ENCODE data around the gene ITGA1. TPM values are rescaled to one million over a fixed set of nuclear protein-coding genes. Genes with fewer than 3 reads are reported as not detected.

Gene ITGA1
- total and polyA plus RNA-seq, 4 donors: 17.8 to 152 (median 98.5) TPM

GRCh38 chr5:52834320-52834719 lies 46.6 kb downstream of the ITGA1 start:
- Histone ChIP-seq H3K27me3 (ENCODE audit: control insufficient read depth in 1 of 2, insufficient read depth in 2 of 2, low read length in 1 of 2) (no peaks in the 10 kb centered on the region), H3K4me1 (ENCODE audit: control insufficient read depth in 1 of 2, insufficient read depth in 2 of 2, low read length in 2 of 2) (peaks cover 3 to 12% of the 10 kb centered on the region in 2 donors), H3K9me3 (ENCODE audit: control insufficient read depth, low read length) (no peaks in the 10 kb centered on the region), H3K27ac (ENCODE audit: low read depth in 1 of 2, low read length in 2 of 2) (no peak overlapping the region), H3K36me3 (ENCODE audit: control insufficient read depth in 1 of 2, insufficient read depth in 2 of 2, low read length in 1 of 2) (no peaks in the 10 kb centered on the region), H3K4me3 (ENCODE audit: low read length in 2 of 2) (no peak overlapping the region)
- no peak for ATAC-seq (ENCODE audit: low FRiP score)
- DNase-seq: no peak
- intact Hi-C loops (cut with DNase I): no loop called here
- 87 to 89% methylated on average over 2 of the region's 2 CpGs for WGBS, 2 donors

- DNase-seq: peak in 1 of 2 donors; percentile 71
- no peaks in the 10 kb centered on the region for H3K27me3 ChIP-seq (ENCODE audit: control insufficient read depth in 1 of 2, insufficient read depth in 2 of 2, low read length in 1 of 2)
- peaks cover 1 to 5% of the 10 kb centered on the region in 2 donors for H3K4me1 ChIP-seq (ENCODE audit: control insufficient read depth in 1 of 2, insufficient read depth in 2 of 2, low read length in 2 of 2)
- intact Hi-C loops (cut with DNase I): loop anchor here in 1 of 2 donors (5.0 kb wide), 1 partner anchor 35 kb away; no protein-coding TSS in a partner anchor
- no peaks in the 10 kb centered on the region for H3K9me3 ChIP-seq (ENCODE audit: control insufficient read depth, low read length)
- H3K4me3 ChIP-seq (ENCODE audit: low read length in 2 of 2): peak overlapping the region in 1 of 2 donors; percentile 82
- 2 to 10% methylated on average over 7 of the region's 7 CpGs for WGBS, 2 donors
- ATAC-seq (ENCODE audit: low FRiP score): peak; percentile 78
- no peaks in the 10 kb centered on the region for H3K36me3 ChIP-seq (ENCODE audit: control insufficient read depth in 1 of 2, insufficient read depth in 2 of 2, low read length in 1 of 2)
- H3K27ac ChIP-seq (ENCODE audit: low read depth in 1 of 2, low read length in 2 of 2): peak overlapping the region; percentile 96 to 98
Observed at GRCh38 chr5:52837068-52837467, 49.4 kb downstream of the ITGA1 start.

- Histone ChIP-seq H3K4me1 (ENCODE audit: control insufficient read depth in 1 of 2, insufficient read depth in 2 of 2, low read length in 2 of 2) (peaks cover 1 to 3% of the 10 kb centered on the region in 2 donors), H3K27ac (ENCODE audit: low read depth in 1 of 2, low read length in 2 of 2) (peak overlapping the region in 1 of 2 donors; percentile 96), H3K9me3 (ENCODE audit: control insufficient read depth, low read length) (no peaks in the 10 kb centered on the region), H3K36me3 (ENCODE audit: control insufficient read depth in 1 of 2, insufficient read depth in 2 of 2, low read length in 1 of 2) (no peaks in the 10 kb centered on the region), H3K27me3 (ENCODE audit: control insufficient read depth in 1 of 2, insufficient read depth in 2 of 2, low read length in 1 of 2) (no peaks in the 10 kb centered on the region), H3K4me3 (ENCODE audit: low read length in 2 of 2) (peak overlapping the region in 1 of 2 donors; percentile 82)
- DNase-seq: no peak
- intact Hi-C loops (cut with DNase I): loop anchor here in 1 of 2 donors (5.0 kb wide), 1 partner anchor 35 kb away; no protein-coding TSS in a partner anchor
- 6 to 12% methylated on average over 2 of the region's 2 CpGs for WGBS, 2 donors
- ATAC-seq (ENCODE audit: low FRiP score): no peak
Observed at GRCh38 chr5:52837591-52838001, 49.9 kb downstream of the ITGA1 start.

- intact Hi-C loops (cut with DNase I): loop anchor here in 1 of 2 donors (5.0 kb wide), 1 partner anchor 36 kb away; no protein-coding TSS in a partner anchor
- peak in 1 of 2 donors; percentile 76 for DNase-seq
- Histone ChIP-seq H3K27me3 (ENCODE audit: control insufficient read depth in 1 of 2, insufficient read depth in 2 of 2, low read length in 1 of 2) (no peaks in the 10 kb centered on the region), H3K27ac (ENCODE audit: low read depth in 1 of 2, low read length in 2 of 2) (peak overlapping the region; percentile 82 to 95), H3K36me3 (ENCODE audit: control insufficient read depth in 1 of 2, insufficient read depth in 2 of 2, low read length in 1 of 2) (no peaks in the 10 kb centered on the region), H3K9me3 (ENCODE audit: control insufficient read depth, low read length) (no peaks in the 10 kb centered on the region), H3K4me1 (ENCODE audit: control insufficient read depth in 1 of 2, insufficient read depth in 2 of 2, low read length in 2 of 2) (peaks cover 1 to 3% of the 10 kb centered on the region in 2 donors), H3K4me3 (ENCODE audit: low read length in 2 of 2) (no peak overlapping the region)
- WGBS, 2 donors: 53 to 68% methylated on average over 7 of the region's 7 CpGs
- no peak for ATAC-seq (ENCODE audit: low FRiP score)
Observed at GRCh38 chr5:52838326-52839015, 50.8 kb downstream of the ITGA1 start.

- Histone ChIP-seq H3K4me3 (ENCODE audit: low read length in 2 of 2) (no peak overlapping the region), H3K36me3 (ENCODE audit: control insufficient read depth in 1 of 2, insufficient read depth in 2 of 2, low read length in 1 of 2) (no peaks in the 10 kb centered on the region), H3K27ac (ENCODE audit: low read depth in 1 of 2, low read length in 2 of 2) (no peak overlapping the region), H3K9me3 (ENCODE audit: control insufficient read depth, low read length) (no peaks in the 10 kb centered on the region), H3K4me1 (ENCODE audit: control insufficient read depth in 1 of 2, insufficient read depth in 2 of 2, low read length in 2 of 2) (peaks cover 1 to 3% of the 10 kb centered on the region in 2 donors), H3K27me3 (ENCODE audit: control insufficient read depth in 1 of 2, insufficient read depth in 2 of 2, low read length in 1 of 2) (no peaks in the 10 kb centered on the region)
- 97 to 99% methylated on average over 1 of the region's 1 CpG for WGBS, 2 donors
- no peak for ATAC-seq (ENCODE audit: low FRiP score)
- no peak for DNase-seq
- intact Hi-C loops (cut with DNase I): loop anchor here in 1 of 2 donors (5.0 kb wide), 1 partner anchor 37 kb away; no protein-coding TSS in a partner anchor
Observed at GRCh38 chr5:52839285-52839684, 51.6 kb downstream of the ITGA1 start.

GRCh38 chr5:52840277-52841050 lies 52.7 kb downstream of the ITGA1 start:
- Histone ChIP-seq H3K27me3 (ENCODE audit: control insufficient read depth in 1 of 2, insufficient read depth in 2 of 2, low read length in 1 of 2) (no peaks in the 10 kb centered on the region), H3K27ac (ENCODE audit: low read depth in 1 of 2, low read length in 2 of 2) (peak overlapping the region; percentile 43 to 94), H3K9me3 (ENCODE audit: control insufficient read depth, low read length) (no peaks in the 10 kb centered on the region), H3K4me1 (ENCODE audit: control insufficient read depth in 1 of 2, insufficient read depth in 2 of 2, low read length in 2 of 2) (peaks cover 1 to 8% of the 10 kb centered on the region in 2 donors), H3K36me3 (ENCODE audit: control insufficient read depth in 1 of 2, insufficient read depth in 2 of 2, low read length in 1 of 2) (no peaks in the 10 kb centered on the region), H3K4me3 (ENCODE audit: low read length in 2 of 2) (peak overlapping the region in 1 of 2 donors; percentile 56)
- DNase-seq (no peak), ATAC-seq (ENCODE audit: low FRiP score) (peak; percentile 56)
- 10% methylated on average over 8 of the region's 8 CpGs for WGBS, 2 donors
- intact Hi-C loops (cut with DNase I): loop anchor here in 1 of 2 donors (10.0 kb wide), 1 partner anchor 54 kb away; no protein-coding TSS in a partner anchor

- H3K4me1 ChIP-seq (ENCODE audit: control insufficient read depth in 1 of 2, insufficient read depth in 2 of 2, low read length in 2 of 2): peaks cover 1 to 9% of the 10 kb centered on the region in 2 donors
- no peaks in the 10 kb centered on the region for H3K9me3 ChIP-seq (ENCODE audit: control insufficient read depth, low read length)
- no peak for DNase-seq
- no peaks in the 10 kb centered on the region for H3K36me3 ChIP-seq (ENCODE audit: control insufficient read depth in 1 of 2, insufficient read depth in 2 of 2, low read length in 1 of 2)
- H3K4me3 ChIP-seq (ENCODE audit: low read length in 2 of 2): no peak overlapping the region
- intact Hi-C loops (cut with DNase I): loop anchor here in 1 of 2 donors (10.0 kb wide), 1 partner anchor 54 kb away; no protein-coding TSS in a partner anchor
- H3K27me3 ChIP-seq (ENCODE audit: control insufficient read depth in 1 of 2, insufficient read depth in 2 of 2, low read length in 1 of 2): no peaks in the 10 kb centered on the region
- H3K27ac ChIP-seq (ENCODE audit: low read depth in 1 of 2, low read length in 2 of 2): peak overlapping the region in 1 of 2 donors; percentile 43
- ATAC-seq (ENCODE audit: low FRiP score): no peak
Observed at GRCh38 chr5:52841114-52841513, 53.4 kb downstream of the ITGA1 start.

GRCh38 chr5:52842111-52842510 lies 54.4 kb downstream of the ITGA1 start:
- no peaks in the 10 kb centered on the region for H3K9me3 ChIP-seq (ENCODE audit: control insufficient read depth, low read length)
- H3K27ac ChIP-seq (ENCODE audit: low read depth in 1 of 2, low read length in 2 of 2): peak overlapping the region in 1 of 2 donors; percentile 36
- DNase-seq (no peak), ATAC-seq (ENCODE audit: low FRiP score) (no peak)
- intact Hi-C loops (cut with DNase I): loop anchor here in 1 of 2 donors (10.0 kb wide), 1 partner anchor 53 kb away; no protein-coding TSS in a partner anchor
- no peaks in the 10 kb centered on the region for H3K27me3 ChIP-seq (ENCODE audit: control insufficient read depth in 1 of 2, insufficient read depth in 2 of 2, low read length in 1 of 2)
- H3K36me3 ChIP-seq (ENCODE audit: control insufficient read depth in 1 of 2, insufficient read depth in 2 of 2, low read length in 1 of 2): no peaks in the 10 kb centered on the region
- no peak overlapping the region for H3K4me3 ChIP-seq (ENCODE audit: low read length in 2 of 2)
- H3K4me1 ChIP-seq (ENCODE audit: control insufficient read depth in 1 of 2, insufficient read depth in 2 of 2, low read length in 2 of 2): peaks cover 1 to 9% of the 10 kb centered on the region in 2 donors

Measured in aorta (tissue), 5 donors.